Naive thymus-derived CD4-positive, alpha-beta T cell (primary cell): Measurements from ENCODE around the gene ASPSCR1. TPM values are rescaled to one million over a fixed set of nuclear protein-coding genes. Genes with fewer than 3 reads are reported as not detected.

Source experiments
- ATAC-seq: fragments of 150-1000 bp; cut with Tn5 transposase; 2 replicates; pipeline ENCODE4 v1.10.0; 2021; ENCODE audit warnings: mild to moderate bottlenecking, moderate library complexity
- CTCF ChIA-PET: fragments of 350-600 bp; sonication (Branson Sonifier 250); formaldehyde crosslinking; loops from one replicate; lab custom pipeline; 2021; ENCODE audit warnings: antibody characterized with exemption; lab: Charles Lee
- POLR2A ChIA-PET: fragments of 350-600 bp; sonication (Branson Sonifier 250); formaldehyde crosslinking; loops from one replicate; lab custom pipeline; 2021; ENCODE audit warnings: antibody characterized with exemption, inconsistent platforms; lab: Charles Lee
- DNase-seq, 9 donors: peaks; one replicate each; pipeline versions ENCODE4 v3.0.0 to v3.0.0-alpha.2; 2020 to 2022; ENCODE audit warnings: mixed read lengths in 1 of 9
- H3K27ac ChIP-seq: one replicate; pipeline ENCODE4 v1.7.0; 2013; ENCODE audit warnings: mild to moderate bottlenecking, low read depth, low read length, moderate library complexity
- H3K27me3 ChIP-seq, 2 donors: one replicate each; pipeline ENCODE4 v1.7.0; 2013; ENCODE audit warnings: low read length in 2 of 2, mild to moderate bottlenecking in 2 of 2, moderate library complexity in 2 of 2; ENCODE audit not compliant: control insufficient read depth in 2 of 2, insufficient read depth in 2 of 2
- H3K36me3 ChIP-seq, 3 experiments: 1 replicate in 2 of 3; 2 replicates in 1 of 3; pipeline ENCODE4 v1.7.0; 2013; ENCODE audit warnings: low read length in 3 of 3, mild to moderate bottlenecking in 3 of 3, moderate library complexity in 1 of 3; ENCODE audit not compliant: insufficient read depth in 3 of 3, control insufficient read depth in 2 of 3
- H3K4me1 ChIP-seq, 2 donors: one replicate each; pipeline ENCODE4 v1.7.0; 2013; ENCODE audit warnings: low read length in 2 of 2, mild to moderate bottlenecking in 2 of 2, moderate library complexity in 1 of 2; ENCODE audit not compliant: control insufficient read depth in 2 of 2, insufficient read depth in 2 of 2
- H3K4me3 ChIP-seq: 2 replicates; pipeline ENCODE4 v1.7.0; 2013; ENCODE audit warnings: mild to moderate bottlenecking, low read length
- H3K9me3 ChIP-seq, 3 experiments: 1 replicate in 2 of 3; 2 replicates in 1 of 3; pipeline ENCODE4 v1.7.0; 2013; ENCODE audit warnings: low read length in 3 of 3; ENCODE audit not compliant: control insufficient read depth in 2 of 3
- H3K27ac Mint-ChIP-seq, 9 donors: one replicate each; pipeline ENCODE4 v1.8.0; 2020 to 2022; ENCODE audit warnings: mixed read lengths in 9 of 9, mild to moderate bottlenecking in 8 of 9, moderate library complexity in 5 of 9, inconsistent platforms in 2 of 9
- H3K27me3 Mint-ChIP-seq, 5 donors: one replicate each; pipeline ENCODE4 v1.8.0; 2021 to 2022; ENCODE audit warnings: mixed read lengths in 5 of 5, mild to moderate bottlenecking in 1 of 5
- H3K36me3 Mint-ChIP-seq, 5 donors: one replicate each; pipeline ENCODE4 v1.8.0; 2020 to 2022; ENCODE audit warnings: mixed read lengths in 5 of 5, mild to moderate bottlenecking in 3 of 5, inconsistent platforms in 1 of 5
- H3K4me1 Mint-ChIP-seq, 7 donors: one replicate each; pipeline ENCODE4 v1.8.0; 2020 to 2022; ENCODE audit warnings: mixed read lengths in 7 of 7, mild to moderate bottlenecking in 3 of 7, inconsistent platforms in 1 of 7
- H3K4me3 Mint-ChIP-seq, 10 donors: one replicate each; pipeline ENCODE4 v1.8.0; 2020 to 2022; ENCODE audit warnings: mild to moderate bottlenecking in 10 of 10, mixed read lengths in 10 of 10, moderate library complexity in 6 of 10, inconsistent platforms in 2 of 10
- H3K9me3 Mint-ChIP-seq, 11 donors: one replicate each; pipeline ENCODE4 v1.8.0; 2020 to 2022; ENCODE audit warnings: mixed read lengths in 11 of 11, mild to moderate bottlenecking in 4 of 11, inconsistent platforms in 1 of 11, moderate library complexity in 1 of 11
- intact Hi-C, 2 donors: fragments of 100-400 bp; cut with micrococcal nuclease; formaldehyde crosslinking; loops; one replicate each; pipeline ENCODE4 v1.15.1; 2023
- polyA plus RNA-seq, 2 donors: library from polyadenylated mRNA; unstranded; fragments of 300-500 nt; fragmentation: Illumina TruSeq; gene quantifications; one replicate each; pipeline ENCODE4 v1.2.3, GENCODE V29; 2021
- total RNA-seq, 6 experiments: library from RNA in 5 of 6; stranded (reverse) in 5 of 6; gene quantifications; 1 replicate in 5 of 6; 2 replicates in 1 of 6; pipeline ENCODE4 v1.2.3 and lab custom pipeline; 2021 to 2026

ASPSCR1 gene
- total and polyA plus RNA-seq, 7 experiments from 2014 or later, result 24.2 to 46.7 (median 38.0) TPM

DNA sequence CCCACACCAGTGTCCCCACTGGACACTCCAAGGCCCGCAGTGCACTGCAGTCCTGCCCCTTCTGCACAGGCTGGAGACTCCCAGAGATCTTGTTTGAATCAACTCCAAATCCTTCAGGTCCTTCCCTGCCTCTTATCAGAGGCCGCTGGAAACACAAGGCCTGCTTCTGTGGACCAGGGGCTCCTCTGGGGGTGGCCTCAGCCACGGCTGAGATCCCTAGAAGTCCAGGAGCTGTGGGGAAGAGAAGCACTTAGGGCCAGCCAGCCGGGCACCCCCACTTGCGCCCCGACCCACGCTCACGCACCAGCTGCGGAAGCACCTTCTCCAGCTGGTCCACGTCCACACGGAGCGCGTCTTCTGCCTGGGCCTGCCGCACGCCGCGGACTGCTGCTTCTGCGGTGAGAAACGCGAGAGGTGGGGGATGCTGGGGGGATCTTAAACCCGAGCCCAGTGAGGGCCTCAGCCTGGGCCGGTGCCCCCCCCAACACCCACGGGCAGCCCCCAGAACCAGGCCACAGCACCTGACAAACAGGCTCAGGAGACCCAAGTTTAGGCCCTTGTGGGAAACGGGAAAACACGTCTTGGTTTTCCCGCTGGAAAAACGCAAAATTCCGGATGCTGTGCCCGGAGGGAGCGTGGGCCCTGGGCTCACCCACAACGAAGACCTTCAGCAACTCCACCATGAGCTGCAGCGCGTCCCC lies 41.7 kb downstream of the ASPSCR1 start:
- ATAC-seq (no peak), DNase-seq (no peak)
- intact Hi-C loops, result no loop called here
- no peaks in the 10 kb centered on the region for H3K27me3 Mint-ChIP-seq
- H3K9me3 Mint-ChIP-seq, result no peaks in the 10 kb centered on the region
- H3K4me3 Mint-ChIP-seq, result no peak overlapping the region
- Histone ChIP-seq H3K4me1 (peaks cover 13 to 27% of the 10 kb centered on the region in 2 donors), H3K9me3 (no peaks in the 10 kb centered on the region), H3K27ac (no peak overlapping the region), H3K27me3 (no peaks in the 10 kb centered on the region), H3K36me3 (peaks cover 0 to 25% (median 0%) of the 10 kb centered on the region in 3 experiments), H3K4me3 (no peak overlapping the region)
- ChIA-PET POLR2A (interaction anchor here (4.6 kb wide), 1 partner anchor 58 kb away, joined by 29 read pairs; the partner anchor contains the start of gene NOTUM), CTCF (interaction anchor here (0.5 to 6.1 kb wide), 9 partner anchors 10 to 135 kb away, joined by 3 to 122 read pairs (median 4); partner anchors contain the start of gene NOTUM)
- no peak overlapping the region for H3K27ac Mint-ChIP-seq
- peaks cover 0 to 26% (median 20%) of the 10 kb centered on the region in 7 donors for H3K4me1 Mint-ChIP-seq
- H3K36me3 Mint-ChIP-seq, result no peaks in the 10 kb centered on the region

DNA sequence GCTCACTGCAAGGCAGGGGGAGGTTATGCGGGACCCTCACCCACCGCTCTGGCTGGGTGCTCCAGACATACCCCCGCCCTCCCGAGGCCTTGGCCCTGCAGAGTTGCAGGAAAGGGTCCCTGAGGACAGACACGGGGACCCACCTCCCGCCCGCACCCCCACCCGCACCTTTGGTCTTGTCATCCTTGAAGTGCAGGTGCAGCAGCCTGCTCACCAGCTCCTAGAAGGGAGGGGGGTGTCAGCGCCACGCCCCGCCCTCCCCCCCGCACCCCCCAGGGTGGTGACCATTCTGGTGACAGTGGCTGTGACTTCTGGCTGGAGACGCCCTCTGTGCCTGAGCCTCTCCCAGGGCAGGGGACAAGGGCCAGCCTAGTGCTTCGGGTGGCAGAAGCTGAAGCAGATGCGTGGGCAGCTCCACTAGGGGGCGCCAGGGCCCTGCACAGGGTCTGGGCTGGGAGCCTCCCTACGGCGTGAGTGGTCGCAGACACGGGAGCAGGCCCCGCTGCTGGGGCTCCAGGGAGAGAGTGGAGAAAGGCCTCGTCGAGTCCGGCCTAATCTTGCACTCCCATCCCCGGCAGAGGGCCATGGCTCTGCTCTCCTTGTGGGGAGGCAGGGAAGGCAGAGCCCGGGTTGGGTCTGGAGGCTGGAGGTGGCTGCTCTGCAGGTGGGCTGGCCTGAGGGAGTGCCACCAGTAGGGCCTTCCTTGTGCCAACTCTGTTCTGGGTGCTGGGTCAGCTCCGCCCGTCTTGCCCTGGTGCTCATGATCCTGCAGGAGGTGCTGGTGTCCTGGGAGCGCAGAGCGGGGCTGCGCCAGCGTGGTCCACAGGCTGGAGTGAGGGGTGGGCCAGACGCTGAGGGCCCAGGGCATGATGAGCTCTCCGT lies 42.5 kb downstream of the ASPSCR1 start:
- intact Hi-C loops, result loop anchor here (5.0 kb wide), 4 partner anchors 108 to 397 kb away; partner anchors contain the start of genes MCRIP1 (in 2 of the 2), HEXD (in 1 of the 2), OGFOD3 (in 1 of the 2) and PCYT2 (in 1 of the 2)
- H3K4me3 ChIP-seq, result no peak overlapping the region
- H3K27ac ChIP-seq, result no peak overlapping the region
- H3K4me1 ChIP-seq, result peaks cover 16 to 29% of the 10 kb centered on the region in 2 donors
- no peak overlapping the region for H3K27ac Mint-ChIP-seq
- H3K36me3 ChIP-seq, result peaks cover 0 to 25% (median 0%) of the 10 kb centered on the region in 3 experiments
- no peaks in the 10 kb centered on the region for H3K36me3 Mint-ChIP-seq
- DNase-seq (peak in 8 of 9 donors; percentile 37 to 78 (median 53)), ATAC-seq (no peak)
- H3K4me3 Mint-ChIP-seq, result peak overlapping the region in 3 of 10 donors; percentile 54 to 82 (median 56)
- ChIA-PET POLR2A (interaction anchor here (0.6 to 4.6 kb wide), 3 partner anchors 52 to 313 kb away, joined by 3 to 29 read pairs (median 15); partner anchors contain the start of genes NOTUM and SECTM1), CTCF (interaction anchor here (0.9 to 6.1 kb wide), 9 partner anchors 9 to 86 kb away, joined by 3 to 122 read pairs (median 5); partner anchors contain the start of gene NOTUM)
- no peaks in the 10 kb centered on the region for H3K9me3 Mint-ChIP-seq
- no peaks in the 10 kb centered on the region for H3K27me3 Mint-ChIP-seq
- H3K9me3 ChIP-seq, result no peaks in the 10 kb centered on the region
- peaks cover 0 to 28% (median 22%) of the 10 kb centered on the region in 7 donors for H3K4me1 Mint-ChIP-seq
- no peaks in the 10 kb centered on the region for H3K27me3 ChIP-seq

DNA sequence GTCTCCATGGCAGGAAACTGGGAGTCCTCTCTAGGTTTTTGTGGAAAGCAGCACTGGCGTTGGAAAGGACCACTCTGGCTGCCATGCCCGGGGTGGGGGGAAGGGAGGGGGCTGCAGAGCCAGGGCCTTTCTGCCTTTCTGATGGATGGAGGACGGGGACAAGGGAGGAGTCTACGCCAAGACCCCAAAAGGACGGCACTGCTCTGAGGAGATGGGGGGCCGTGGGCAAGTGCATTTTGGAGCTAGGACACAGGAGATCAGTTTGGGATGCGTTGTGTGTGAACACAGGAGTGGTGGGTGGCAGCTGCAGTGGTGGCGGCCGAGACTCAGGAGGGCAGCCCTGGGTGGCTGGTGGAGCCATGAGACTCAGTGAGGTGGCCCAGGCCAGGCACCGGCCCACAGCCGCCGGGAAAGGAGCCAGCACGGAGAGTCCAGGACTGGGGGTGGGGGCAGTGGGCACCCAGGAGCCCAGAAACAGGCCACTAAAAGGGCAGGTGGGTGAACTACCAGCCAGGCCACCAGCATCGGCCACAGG lies 43.2 kb downstream of the ASPSCR1 start:
- no peaks in the 10 kb centered on the region for H3K9me3 ChIP-seq
- no peaks in the 10 kb centered on the region for H3K27me3 ChIP-seq
- H3K4me1 ChIP-seq, result peaks cover 16 to 29% of the 10 kb centered on the region in 2 donors
- no peaks in the 10 kb centered on the region for H3K27me3 Mint-ChIP-seq
- POLR2A ChIA-PET, result interaction anchor here (0.6 to 4.6 kb wide), 5 partner anchors 17 to 313 kb away, joined by 3 to 29 read pairs (median 6); partner anchors contain the start of genes DCXR, NOTUM and SECTM1
- ATAC-seq (no peak), DNase-seq (no peak)
- CTCF ChIA-PET, result interaction anchor here (1.2 to 6.1 kb wide), 9 partner anchors 9 to 86 kb away, joined by 3 to 122 read pairs (median 7); partner anchors contain the start of gene NOTUM
- H3K27ac Mint-ChIP-seq, result no peak overlapping the region
- H3K27ac ChIP-seq, result no peak overlapping the region
- peaks cover 0 to 28% (median 22%) of the 10 kb centered on the region in 7 donors for H3K4me1 Mint-ChIP-seq
- H3K4me3 Mint-ChIP-seq, result peak overlapping the region in 6 of 10 donors; percentile 7 to 87 (median 84)
- H3K36me3 ChIP-seq, result peaks cover 0 to 25% (median 0%) of the 10 kb centered on the region in 3 experiments
- H3K9me3 Mint-ChIP-seq, result no peaks in the 10 kb centered on the region
- no peaks in the 10 kb centered on the region for H3K36me3 Mint-ChIP-seq
- intact Hi-C loops, result loop anchor here (1.0 to 5.0 kb wide), 5 partner anchors 61 to 397 kb away; partner anchors contain the start of genes MCRIP1 (in 2 of the 2), HEXD (in 1 of the 2), OGFOD3 (in 1 of the 2) and PCYT2 (in 1 of the 2)
- no peak overlapping the region for H3K4me3 ChIP-seq

DNA sequence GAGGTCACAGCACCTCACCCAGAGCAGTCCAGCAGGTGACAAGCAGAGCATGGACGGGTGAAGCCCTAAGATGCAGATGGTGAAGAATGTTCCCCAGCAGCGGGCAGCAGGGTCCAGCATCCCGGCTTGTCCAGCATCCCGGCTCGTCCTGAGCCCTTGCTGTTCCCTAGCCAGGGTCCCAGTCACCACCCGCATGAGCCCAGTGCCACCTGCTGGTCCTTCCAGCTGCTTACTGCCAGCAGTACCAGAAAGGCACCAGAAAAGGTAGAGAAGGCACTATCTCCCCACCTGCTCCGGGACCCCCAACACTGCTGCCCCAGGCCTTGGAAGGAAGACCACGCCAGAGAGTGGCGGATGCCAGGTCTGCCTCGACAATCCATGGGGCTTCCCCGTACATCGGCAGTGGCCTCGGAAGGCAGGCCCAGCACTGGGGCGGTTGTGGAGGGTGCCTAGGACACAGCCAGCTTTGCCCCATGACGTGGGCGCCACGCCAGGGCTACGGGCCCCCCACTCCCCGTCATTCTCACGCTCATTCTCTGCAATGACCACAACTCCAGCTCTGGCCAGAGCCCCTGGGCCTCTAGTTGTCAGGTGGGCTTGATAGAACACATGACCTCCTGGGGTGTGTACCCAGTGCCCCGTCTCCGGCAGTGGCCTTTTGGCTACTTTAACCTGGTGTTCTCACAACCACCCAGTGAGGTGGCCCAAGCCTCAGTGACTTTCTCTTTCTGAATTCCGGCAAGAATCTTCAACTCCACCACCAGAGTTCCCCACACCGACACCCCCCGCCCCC lies 43.9 kb downstream of the ASPSCR1 start:
- no peaks in the 10 kb centered on the region for H3K27me3 Mint-ChIP-seq

DNA sequence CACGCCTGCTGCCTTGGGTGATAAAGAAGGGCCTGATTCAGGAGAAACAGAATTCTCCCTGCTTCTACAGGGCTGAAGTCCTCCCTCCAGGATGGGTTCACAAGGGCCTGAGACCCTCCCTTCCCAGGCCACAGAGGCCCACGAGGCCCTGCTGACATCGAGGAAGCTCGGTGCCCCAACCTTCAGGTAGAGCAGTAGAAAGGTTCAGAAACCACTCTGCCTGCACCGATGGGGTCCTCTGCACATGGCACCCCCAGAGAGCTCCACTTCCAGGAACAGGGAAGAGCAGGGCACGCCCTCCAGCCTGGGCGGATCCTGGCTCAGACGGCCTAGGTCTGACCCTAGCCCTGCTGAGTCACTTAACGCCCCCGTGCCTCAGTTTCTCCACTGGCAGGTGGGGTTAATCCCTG lies 44.5 kb downstream of the ASPSCR1 start:
- peaks cover 0 to 28% (median 22%) of the 10 kb centered on the region in 7 donors for H3K4me1 Mint-ChIP-seq
- CTCF ChIA-PET, result interaction anchor here (1.2 to 6.1 kb wide), 4 partner anchors 43 to 68 kb away, joined by 3 to 122 read pairs (median 10); partner anchors contain the start of gene NOTUM
- H3K36me3 Mint-ChIP-seq, result peaks cover 0 to 2% (median 0%) of the 10 kb centered on the region in 5 donors
- H3K4me1 ChIP-seq, result peaks cover 16 to 29% of the 10 kb centered on the region in 2 donors
- DNase-seq (no peak), ATAC-seq (no peak)
- H3K9me3 ChIP-seq, result no peaks in the 10 kb centered on the region
- H3K4me3 ChIP-seq, result peak overlapping the region; percentile 71
- H3K4me3 Mint-ChIP-seq, result peak overlapping the region; percentile 80 to 91 (median 84)
- H3K27ac Mint-ChIP-seq, result peak overlapping the region in 4 of 9 donors; percentile 64 to 78 (median 70)
- peak overlapping the region; percentile 65 for H3K27ac ChIP-seq
- H3K36me3 ChIP-seq, result peaks cover 0 to 25% (median 0%) of the 10 kb centered on the region in 3 experiments
- intact Hi-C loops, result loop anchor here (1.0 to 5.0 kb wide), 8 partner anchors 53 to 731 kb away; partner anchors contain the start of genes MCRIP1 (in 2 of the 2), ALYREF (in 1 of the 2), ANAPC11 (in 1 of the 2) and HEXD (in 1 of the 2)
- no peaks in the 10 kb centered on the region for H3K27me3 ChIP-seq
- no peaks in the 10 kb centered on the region for H3K9me3 Mint-ChIP-seq
- H3K27me3 Mint-ChIP-seq, result no peaks in the 10 kb centered on the region
- POLR2A ChIA-PET, result interaction anchor here (0.9 to 4.6 kb wide), 8 partner anchors 16 to 96 kb away, joined by 3 to 29 read pairs (median 6); partner anchors contain the start of genes DCXR, DUS1L and NOTUM

More for the DNA sequence above, 43.9 kb downstream of the ASPSCR1 start:
- ChIA-PET CTCF (interaction anchor here (1.4 to 6.1 kb wide), 6 partner anchors 38 to 85 kb away, joined by 3 to 122 read pairs (median 8); partner anchors contain the start of gene NOTUM), POLR2A (interaction anchor here (1.7 to 4.6 kb wide), 4 partner anchors 17 to 66 kb away, joined by 6 to 29 read pairs (median 10); partner anchors contain the start of genes DCXR and NOTUM)
- peak overlapping the region in 5 of 9 donors; percentile 64 to 78 (median 72) for H3K27ac Mint-ChIP-seq
- H3K9me3 Mint-ChIP-seq, result no peaks in the 10 kb centered on the region
- H3K4me3 Mint-ChIP-seq, result peak overlapping the region; percentile 80 to 91 (median 84)
- no peaks in the 10 kb centered on the region for H3K9me3 ChIP-seq
- H3K4me1 Mint-ChIP-seq, result peaks cover 0 to 28% (median 22%) of the 10 kb centered on the region in 7 donors
- intact Hi-C loops, result loop anchor here (1.0 to 5.0 kb wide), 5 partner anchors 62 to 396 kb away; partner anchors contain the start of genes MCRIP1 (in 2 of the 2), HEXD (in 1 of the 2), OGFOD3 (in 1 of the 2) and PCYT2 (in 1 of the 2)
- H3K27ac ChIP-seq, result peak overlapping the region; percentile 65
- no peaks in the 10 kb centered on the region for H3K27me3 ChIP-seq
- peaks cover 16 to 29% of the 10 kb centered on the region in 2 donors for H3K4me1 ChIP-seq
- peaks cover 0 to 25% (median 0%) of the 10 kb centered on the region in 3 experiments for H3K36me3 ChIP-seq
- H3K4me3 ChIP-seq, result peak overlapping the region; percentile 71
- DNase-seq (peak in 7 of 9 donors; percentile 53 to 62 (median 57)), ATAC-seq (no peak)
- H3K36me3 Mint-ChIP-seq, result peaks cover 0 to 2% (median 0%) of the 10 kb centered on the region in 5 donors
